ENCODE measurements around the gene SLC38A9. TPM values are rescaled to one million over a fixed set of nuclear protein-coding genes. Genes with fewer than 3 reads are reported as not detected.

The SLC38A9 gene
- total RNA-seq, 1 experiment from 2014 or later = 27.0 TPM

DNA sequence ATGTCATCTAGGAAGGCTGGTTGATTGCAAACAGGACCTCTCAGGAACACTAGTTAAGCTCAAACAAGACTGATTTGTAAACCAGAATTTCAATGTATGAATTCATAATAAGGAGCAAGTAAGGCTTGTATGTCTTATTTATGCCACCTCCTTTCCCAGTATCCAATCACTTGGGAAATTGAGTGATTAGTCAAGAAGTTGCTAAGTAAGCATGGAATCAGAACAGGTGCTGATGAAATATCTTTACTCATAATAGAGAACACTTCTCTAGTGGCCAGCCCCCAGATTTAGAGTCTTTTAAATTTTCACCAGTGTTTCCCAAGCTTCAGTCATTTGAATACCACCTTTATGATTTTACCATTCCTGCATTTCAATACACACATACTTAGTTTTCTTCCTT is 20.5 kb upstream of the SLC38A9 start:
- no peaks in the 10 kb centered on the region for H3K27me3 Mint-ChIP-seq (ENCODE audit: low read depth)
- no peak for TF ChIP-seq NR3C1 (CRISPR knock-in tag; conservative IDR thresholded peaks at IDR 0.05; ENCODE audit: low read depth)
- TF ChIP-seq CBFB (CRISPR knock-in tag; IDR thresholded peaks at IDR 0.05; ENCODE audit: low read depth) = no peak
- TF ChIP-seq, protein P1, sequence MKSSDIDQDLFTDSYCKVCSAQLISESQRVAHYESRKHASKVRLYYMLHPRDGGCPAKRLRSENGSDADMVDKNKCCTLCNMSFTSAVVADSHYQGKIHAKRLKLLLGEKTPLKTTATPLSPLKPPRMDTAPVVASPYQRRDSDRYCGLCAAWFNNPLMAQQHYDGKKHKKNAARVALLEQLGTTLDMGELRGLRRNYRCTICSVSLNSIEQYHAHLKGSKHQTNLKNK (CRISPR knock-in tag; IDR thresholded peaks at IDR 0.05) = no peak
- TF ChIP-seq, protein P2, sequence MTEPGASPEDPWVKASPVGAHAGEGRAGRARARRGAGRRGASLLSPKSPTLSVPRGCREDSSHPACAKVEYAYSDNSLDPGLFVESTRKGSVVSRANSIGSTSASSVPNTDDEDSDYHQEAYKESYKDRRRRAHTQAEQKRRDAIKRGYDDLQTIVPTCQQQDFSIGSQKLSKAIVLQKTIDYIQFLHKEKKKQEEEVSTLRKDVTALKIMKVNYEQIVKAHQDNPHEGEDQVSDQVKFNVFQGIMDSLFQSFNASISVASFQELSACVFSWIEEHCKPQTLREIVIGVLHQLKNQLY (CRISPR knock-in tag; IDR thresholded peaks at IDR 0.05) = no peak
- no peak for TF ChIP-seq SMAD3 (CRISPR knock-in tag; IDR thresholded peaks at IDR 0.05; ENCODE audit: borderline replicate concordance)
- no peak for TF ChIP-seq ZNF396 (CRISPR knock-in tag; IDR thresholded peaks at IDR 0.05; ENCODE audit: borderline replicate concordance)
- TF ChIP-seq NFATC4 (CRISPR knock-in tag; IDR thresholded peaks at IDR 0.05) = no peak
- no peak for TF ChIP-seq ZNF317 (CRISPR knock-in tag; IDR thresholded peaks at IDR 0.05; ENCODE audit: borderline replicate concordance, low read depth)
- TF ChIP-seq, protein P3, sequence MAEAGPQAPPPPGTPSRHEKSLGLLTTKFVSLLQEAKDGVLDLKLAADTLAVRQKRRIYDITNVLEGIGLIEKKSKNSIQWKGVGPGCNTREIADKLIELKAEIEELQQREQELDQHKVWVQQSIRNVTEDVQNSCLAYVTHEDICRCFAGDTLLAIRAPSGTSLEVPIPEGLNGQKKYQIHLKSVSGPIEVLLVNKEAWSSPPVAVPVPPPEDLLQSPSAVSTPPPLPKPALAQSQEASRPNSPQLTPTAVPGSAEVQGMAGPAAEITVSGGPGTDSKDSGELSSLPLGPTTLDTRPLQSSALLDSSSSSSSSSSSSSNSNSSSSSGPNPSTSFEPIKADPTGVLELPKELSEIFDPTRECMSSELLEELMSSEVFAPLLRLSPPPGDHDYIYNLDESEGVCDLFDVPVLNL (CRISPR knock-in tag; IDR thresholded peaks at IDR 0.05; ENCODE audit: borderline replicate concordance, low read depth) = no peak
- TF ChIP-seq, protein P4, sequence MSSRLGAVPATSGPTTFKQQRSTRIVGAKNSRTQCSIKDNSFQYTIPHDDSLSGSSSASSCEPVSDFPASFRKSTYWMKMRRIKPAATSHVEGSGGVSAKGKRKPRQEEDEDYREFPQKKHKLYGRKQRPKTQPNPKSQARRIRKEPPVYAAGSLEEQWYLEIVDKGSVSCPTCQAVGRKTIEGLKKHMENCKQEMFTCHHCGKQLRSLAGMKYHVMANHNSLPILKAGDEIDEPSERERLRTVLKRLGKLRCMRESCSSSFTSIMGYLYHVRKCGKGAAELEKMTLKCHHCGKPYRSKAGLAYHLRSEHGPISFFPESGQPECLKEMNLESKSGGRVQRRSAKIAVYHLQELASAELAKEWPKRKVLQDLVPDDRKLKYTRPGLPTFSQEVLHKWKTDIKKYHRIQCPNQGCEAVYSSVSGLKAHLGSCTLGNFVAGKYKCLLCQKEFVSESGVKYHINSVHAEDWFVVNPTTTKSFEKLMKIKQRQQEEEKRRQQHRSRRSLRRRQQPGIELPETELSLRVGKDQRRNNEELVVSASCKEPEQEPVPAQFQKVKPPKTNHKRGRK (CRISPR knock-in tag; IDR thresholded peaks at IDR 0.05; ENCODE audit: borderline replicate concordance) = no peak
- TF ChIP-seq, protein P5, sequence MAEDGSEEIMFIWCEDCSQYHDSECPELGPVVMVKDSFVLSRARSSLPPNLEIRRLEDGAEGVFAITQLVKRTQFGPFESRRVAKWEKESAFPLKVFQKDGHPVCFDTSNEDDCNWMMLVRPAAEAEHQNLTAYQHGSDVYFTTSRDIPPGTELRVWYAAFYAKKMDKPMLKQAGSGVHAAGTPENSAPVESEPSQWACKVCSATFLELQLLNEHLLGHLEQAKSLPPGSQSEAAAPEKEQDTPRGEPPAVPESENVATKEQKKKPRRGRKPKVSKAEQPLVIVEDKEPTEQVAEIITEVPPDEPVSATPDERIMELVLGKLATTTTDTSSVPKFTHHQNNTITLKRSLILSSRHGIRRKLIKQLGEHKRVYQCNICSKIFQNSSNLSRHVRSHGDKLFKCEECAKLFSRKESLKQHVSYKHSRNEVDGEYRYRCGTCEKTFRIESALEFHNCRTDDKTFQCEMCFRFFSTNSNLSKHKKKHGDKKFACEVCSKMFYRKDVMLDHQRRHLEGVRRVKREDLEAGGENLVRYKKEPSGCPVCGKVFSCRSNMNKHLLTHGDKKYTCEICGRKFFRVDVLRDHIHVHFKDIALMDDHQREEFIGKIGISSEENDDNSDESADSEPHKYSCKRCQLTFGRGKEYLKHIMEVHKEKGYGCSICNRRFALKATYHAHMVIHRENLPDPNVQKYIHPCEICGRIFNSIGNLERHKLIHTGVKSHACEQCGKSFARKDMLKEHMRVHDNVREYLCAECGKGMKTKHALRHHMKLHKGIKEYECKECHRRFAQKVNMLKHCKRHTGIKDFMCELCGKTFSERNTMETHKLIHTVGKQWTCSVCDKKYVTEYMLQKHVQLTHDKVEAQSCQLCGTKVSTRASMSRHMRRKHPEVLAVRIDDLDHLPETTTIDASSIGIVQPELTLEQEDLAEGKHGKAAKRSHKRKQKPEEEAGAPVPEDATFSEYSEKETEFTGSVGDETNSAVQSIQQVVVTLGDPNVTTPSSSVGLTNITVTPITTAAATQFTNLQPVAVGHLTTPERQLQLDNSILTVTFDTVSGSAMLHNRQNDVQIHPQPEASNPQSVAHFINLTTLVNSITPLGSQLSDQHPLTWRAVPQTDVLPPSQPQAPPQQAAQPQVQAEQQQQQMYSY (CRISPR knock-in tag; IDR thresholded peaks at IDR 0.05) = no peak
- TF ChIP-seq SOX15 (CRISPR knock-in tag; IDR thresholded peaks at IDR 0.05) = no peak
- ChIA-PET CTCF (no interaction called here), POLR2A (no interaction called here)
- H3K36me3 Mint-ChIP-seq = no peaks in the 10 kb centered on the region
- no peaks in the 10 kb centered on the region for H3K4me1 Mint-ChIP-seq
- DNase-seq (ENCODE audit: low spot score) (no peak), ATAC-seq (no peak)
- H3K4me3 Mint-ChIP-seq = no peak overlapping the region
- no peak overlapping the region for H3K27ac Mint-ChIP-seq
- H3K9me3 Mint-ChIP-seq = no peaks in the 10 kb centered on the region

DNA sequence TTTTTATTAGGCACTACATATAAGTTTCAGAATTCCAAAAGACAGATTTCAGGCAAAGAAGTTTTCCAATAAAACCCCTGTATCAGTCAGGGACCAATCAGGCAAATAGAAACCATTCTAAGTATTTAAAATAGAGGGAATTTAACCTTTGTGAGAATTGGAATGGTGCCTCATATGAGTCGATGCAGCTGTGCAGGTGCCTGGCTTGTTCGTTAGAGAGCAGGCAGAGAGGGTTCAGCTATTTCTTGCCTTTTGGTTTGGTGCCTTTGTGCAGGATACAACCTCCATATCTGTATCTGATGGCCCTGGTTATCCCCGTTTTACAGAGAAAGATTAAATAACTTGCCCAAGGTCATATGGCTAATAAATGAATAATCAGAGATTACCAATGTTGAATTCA is 19.7 kb upstream of the SLC38A9 start:
- CTCF ChIA-PET = no interaction called here
- no peak for ATAC-seq
- no peak overlapping the region for H3K27ac Mint-ChIP-seq
- TF ChIP-seq, protein P1 (CRISPR knock-in tag; IDR thresholded peaks at IDR 0.05) = no peak
- TF ChIP-seq JAZF1 (CRISPR knock-in tag; IDR thresholded peaks at IDR 0.05) (no peak), NR3C1 (CRISPR knock-in tag; conservative IDR thresholded peaks at IDR 0.05; ENCODE audit: low read depth) (no peak), KAT7 (CRISPR knock-in tag; IDR thresholded peaks at IDR 0.05; ENCODE audit: borderline replicate concordance) (no peak), ZNF317 (CRISPR knock-in tag; IDR thresholded peaks at IDR 0.05; ENCODE audit: borderline replicate concordance, low read depth) (no peak)
- TF ChIP-seq, protein P6, sequence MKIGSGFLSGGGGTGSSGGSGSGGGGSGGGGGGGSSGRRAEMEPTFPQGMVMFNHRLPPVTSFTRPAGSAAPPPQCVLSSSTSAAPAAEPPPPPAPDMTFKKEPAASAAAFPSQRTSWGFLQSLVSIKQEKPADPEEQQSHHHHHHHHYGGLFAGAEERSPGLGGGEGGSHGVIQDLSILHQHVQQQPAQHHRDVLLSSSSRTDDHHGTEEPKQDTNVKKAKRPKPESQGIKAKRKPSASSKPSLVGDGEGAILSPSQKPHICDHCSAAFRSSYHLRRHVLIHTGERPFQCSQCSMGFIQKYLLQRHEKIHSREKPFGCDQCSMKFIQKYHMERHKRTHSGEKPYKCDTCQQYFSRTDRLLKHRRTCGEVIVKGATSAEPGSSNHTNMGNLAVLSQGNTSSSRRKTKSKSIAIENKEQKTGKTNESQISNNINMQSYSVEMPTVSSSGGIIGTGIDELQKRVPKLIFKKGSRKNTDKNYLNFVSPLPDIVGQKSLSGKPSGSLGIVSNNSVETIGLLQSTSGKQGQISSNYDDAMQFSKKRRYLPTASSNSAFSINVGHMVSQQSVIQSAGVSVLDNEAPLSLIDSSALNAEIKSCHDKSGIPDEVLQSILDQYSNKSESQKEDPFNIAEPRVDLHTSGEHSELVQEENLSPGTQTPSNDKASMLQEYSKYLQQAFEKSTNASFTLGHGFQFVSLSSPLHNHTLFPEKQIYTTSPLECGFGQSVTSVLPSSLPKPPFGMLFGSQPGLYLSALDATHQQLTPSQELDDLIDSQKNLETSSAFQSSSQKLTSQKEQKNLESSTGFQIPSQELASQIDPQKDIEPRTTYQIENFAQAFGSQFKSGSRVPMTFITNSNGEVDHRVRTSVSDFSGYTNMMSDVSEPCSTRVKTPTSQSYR (CRISPR knock-in tag; IDR thresholded peaks at IDR 0.05) = no peak
- TF ChIP-seq, protein P7, sequence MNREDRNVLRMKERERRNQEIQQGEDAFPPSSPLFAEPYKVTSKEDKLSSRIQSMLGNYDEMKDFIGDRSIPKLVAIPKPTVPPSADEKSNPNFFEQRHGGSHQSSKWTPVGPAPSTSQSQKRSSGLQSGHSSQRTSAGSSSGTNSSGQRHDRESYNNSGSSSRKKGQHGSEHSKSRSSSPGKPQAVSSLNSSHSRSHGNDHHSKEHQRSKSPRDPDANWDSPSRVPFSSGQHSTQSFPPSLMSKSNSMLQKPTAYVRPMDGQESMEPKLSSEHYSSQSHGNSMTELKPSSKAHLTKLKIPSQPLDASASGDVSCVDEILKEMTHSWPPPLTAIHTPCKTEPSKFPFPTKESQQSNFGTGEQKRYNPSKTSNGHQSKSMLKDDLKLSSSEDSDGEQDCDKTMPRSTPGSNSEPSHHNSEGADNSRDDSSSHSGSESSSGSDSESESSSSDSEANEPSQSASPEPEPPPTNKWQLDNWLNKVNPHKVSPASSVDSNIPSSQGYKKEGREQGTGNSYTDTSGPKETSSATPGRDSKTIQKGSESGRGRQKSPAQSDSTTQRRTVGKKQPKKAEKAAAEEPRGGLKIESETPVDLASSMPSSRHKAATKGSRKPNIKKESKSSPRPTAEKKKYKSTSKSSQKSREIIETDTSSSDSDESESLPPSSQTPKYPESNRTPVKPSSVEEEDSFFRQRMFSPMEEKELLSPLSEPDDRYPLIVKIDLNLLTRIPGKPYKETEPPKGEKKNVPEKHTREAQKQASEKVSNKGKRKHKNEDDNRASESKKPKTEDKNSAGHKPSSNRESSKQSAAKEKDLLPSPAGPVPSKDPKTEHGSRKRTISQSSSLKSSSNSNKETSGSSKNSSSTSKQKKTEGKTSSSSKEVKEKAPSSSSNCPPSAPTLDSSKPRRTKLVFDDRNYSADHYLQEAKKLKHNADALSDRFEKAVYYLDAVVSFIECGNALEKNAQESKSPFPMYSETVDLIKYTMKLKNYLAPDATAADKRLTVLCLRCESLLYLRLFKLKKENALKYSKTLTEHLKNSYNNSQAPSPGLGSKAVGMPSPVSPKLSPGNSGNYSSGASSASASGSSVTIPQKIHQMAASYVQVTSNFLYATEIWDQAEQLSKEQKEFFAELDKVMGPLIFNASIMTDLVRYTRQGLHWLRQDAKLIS (CRISPR knock-in tag; IDR thresholded peaks at IDR 0.05; ENCODE audit: borderline replicate concordance) = no peak
- TF ChIP-seq, protein P8, sequence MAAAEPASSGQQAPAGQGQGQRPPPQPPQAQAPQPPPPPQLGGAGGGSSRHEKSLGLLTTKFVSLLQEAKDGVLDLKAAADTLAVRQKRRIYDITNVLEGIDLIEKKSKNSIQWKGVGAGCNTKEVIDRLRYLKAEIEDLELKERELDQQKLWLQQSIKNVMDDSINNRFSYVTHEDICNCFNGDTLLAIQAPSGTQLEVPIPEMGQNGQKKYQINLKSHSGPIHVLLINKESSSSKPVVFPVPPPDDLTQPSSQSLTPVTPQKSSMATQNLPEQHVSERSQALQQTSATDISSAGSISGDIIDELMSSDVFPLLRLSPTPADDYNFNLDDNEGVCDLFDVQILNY (CRISPR knock-in tag; IDR thresholded peaks at IDR 0.05) = no peak

More for the DNA sequence above, 19.7 kb upstream of the SLC38A9 start:
- DNase-seq (ENCODE audit: low spot score) = no peak
- Mint-ChIP-seq H3K4me1 (no peaks in the 10 kb centered on the region), H3K4me3 (no peak overlapping the region), H3K9me3 (no peaks in the 10 kb centered on the region), H3K36me3 (no peaks in the 10 kb centered on the region), H3K27me3 (ENCODE audit: low read depth) (no peaks in the 10 kb centered on the region)
- POLR2A ChIA-PET = no interaction called here

All from WTC11 (cell line).